Measurements from ENCODE around the gene RIMS4.

- no peak for TF ChIP-seq CTCF (IDR thresholded peaks at IDR 0.05)
- no peak for TF ChIP-seq POLR2A (IDR thresholded peaks at IDR 0.05)
Measured at GRCh38 chr20:44743080-44743701, 67.2 kb downstream of the RIMS4 start.
